Measurements from ENCODE around the gene CDK1. TPM values are rescaled to one million over a fixed set of nuclear protein-coding genes. Genes with fewer than 3 reads are reported as not detected.

Gene CDK1
- total and polyA plus RNA-seq, 2 donors (not counting 1 experiment from before 2014, with no cell fraction given), result 0.54 to 0.71 TPM

GRCh38 chr10:60732198-60732806 is 46.0 kb upstream of the CDK1 start:
- Mint-ChIP-seq H3K4me3 (peak overlapping the region; percentile 96), H3K27ac (peak overlapping the region; percentile 86), H3K27me3 (no peaks in the 10 kb centered on the region), H3K9me3 (ENCODE audit: insufficient read depth) (no peaks in the 10 kb centered on the region), H3K4me1 (peaks cover 34% of the 10 kb centered on the region)
- intact Hi-C loops (cut with micrococcal nuclease), result loop anchor here (1.0 to 5.0 kb wide), 3 partner anchors 46 to 494 kb away; partner anchors contain the start of gene CDK1
- Histone ChIP-seq H3K4me3 (ENCODE audit: control extremely low read depth in 1 of 5, extremely low read depth in 1 of 5, insufficient read depth in 1 of 5, low read depth in 2 of 5, low read length in 4 of 5) (peak overlapping the region; percentile 57 to 83 (median 74)), H3K9me3 (ENCODE audit: control extremely low read depth in 1 of 3, control insufficient read depth in 2 of 3, insufficient read depth in 1 of 3, low read length in 2 of 3) (peaks cover 0 to 2% (median 0%) of the 10 kb centered on the region in 3 donors), H3K4me1 (ENCODE audit: control insufficient read depth in 2 of 2, insufficient read depth in 2 of 2, low read length in 2 of 2) (peaks cover 21% of the 10 kb centered on the region in 2 donors), H2AFZ (ENCODE audit: insufficient read depth, low read depth, low read length, poor library complexity, severe bottlenecking) (peak overlapping the region; percentile 92), H3K27me3 (replicated peaks in 1 of 4; ENCODE audit: control extremely low read depth in 1 of 4, control insufficient read depth in 3 of 4, insufficient read depth in 4 of 4, low read length in 3 of 4) (peaks cover 0 to 21% (median 8%) of the 10 kb centered on the region in 4 experiments), H3K9ac (ENCODE audit: low read length) (peak overlapping the region; percentile 72), H4K20me1 (ENCODE audit: control insufficient read depth, insufficient read depth, low read length, poor library complexity, severe bottlenecking) (no peaks in the 10 kb centered on the region), H3K27ac (ENCODE audit: low read length in 2 of 2) (peak overlapping the region; percentile 40 to 71), H3K79me2 (ENCODE audit: control insufficient read depth, insufficient read depth, low read length) (no peaks in the 10 kb centered on the region), H3K4me2 (replicated peaks; ENCODE audit: low read depth, low read length, poor library complexity, severe bottlenecking) (peak overlapping the region; percentile 82), H3K36me3 (replicated peaks in 1 of 2; ENCODE audit: control extremely low read depth in 1 of 2, control insufficient read depth in 1 of 2, extremely low read depth in 1 of 2, insufficient read depth in 2 of 2, low read length in 1 of 2) (no peaks in the 10 kb centered on the region)
- ATAC-seq (ENCODE audit: low read depth) (peak; percentile 55), DNase-seq (peak; percentile 68)
- 0% methylated on average over 11 of the region's 20 CpGs for WGBS (ENCODE audit: insufficient coverage)
- CTCF ChIA-PET, result no interaction called here
- POLR2A ChIA-PET, result no interaction called here
- TF ChIP-seq EZH2 (IDR thresholded peaks at IDR 0.05; ENCODE audit: borderline replicate concordance, insufficient read depth, low read depth, low read length, poor library complexity, severe bottlenecking), result no peak
- no peak for TF ChIP-seq CTCF (IDR thresholded peaks at IDR 0.05)

All from B cell (primary cell).